ENCODE data around the gene EXTL1. TPM values are rescaled to one million over a fixed set of nuclear protein-coding genes. Genes with fewer than 3 reads are reported as not detected.

Gene EXTL1
- total RNA-seq, 1 experiment from 2014 or later = 0.15 TPM

- no peak overlapping the region for H3K9ac ChIP-seq (ENCODE audit: low read length)
- no peaks in the 10 kb centered on the region for H3K27me3 ChIP-seq (ENCODE audit: insufficient read depth, low read length)
- no peaks in the 10 kb centered on the region for H3K79me2 ChIP-seq (ENCODE audit: insufficient read depth, low read length)
- no peaks in the 10 kb centered on the region for H3K9me2 ChIP-seq (ENCODE audit: insufficient read depth)
- CTCF ChIA-PET = interaction anchor here (0.7 kb wide), 1 partner anchor 129 kb away, joined by 3 read pairs; no protein-coding TSS in a partner anchor
- TF ChIP-seq, protein P1, sequence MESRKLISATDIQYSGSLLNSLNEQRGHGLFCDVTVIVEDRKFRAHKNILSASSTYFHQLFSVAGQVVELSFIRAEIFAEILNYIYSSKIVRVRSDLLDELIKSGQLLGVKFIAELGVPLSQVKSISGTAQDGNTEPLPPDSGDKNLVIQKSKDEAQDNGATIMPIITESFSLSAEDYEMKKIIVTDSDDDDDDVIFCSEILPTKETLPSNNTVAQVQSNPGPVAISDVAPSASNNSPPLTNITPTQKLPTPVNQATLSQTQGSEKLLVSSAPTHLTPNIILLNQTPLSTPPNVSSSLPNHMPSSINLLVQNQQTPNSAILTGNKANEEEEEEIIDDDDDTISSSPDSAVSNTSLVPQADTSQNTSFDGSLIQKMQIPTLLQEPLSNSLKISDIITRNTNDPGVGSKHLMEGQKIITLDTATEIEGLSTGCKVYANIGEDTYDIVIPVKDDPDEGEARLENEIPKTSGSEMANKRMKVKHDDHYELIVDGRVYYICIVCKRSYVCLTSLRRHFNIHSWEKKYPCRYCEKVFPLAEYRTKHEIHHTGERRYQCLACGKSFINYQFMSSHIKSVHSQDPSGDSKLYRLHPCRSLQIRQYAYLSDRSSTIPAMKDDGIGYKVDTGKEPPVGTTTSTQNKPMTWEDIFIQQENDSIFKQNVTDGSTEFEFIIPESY (IDR thresholded peaks at IDR 0.05; ENCODE audit: extremely low read depth, insufficient replicate concordance, low read length) = no peak
- no peak for TF ChIP-seq ZFX (IDR thresholded peaks at IDR 0.05)
- no peak for TF ChIP-seq SIN3A (IDR thresholded peaks at IDR 0.05; ENCODE audit: low read depth)
- no peak for TF ChIP-seq RAD21 (IDR thresholded peaks at IDR 0.05; ENCODE audit: low read depth)
- TF ChIP-seq POLR2AphosphoS5 (IDR thresholded peaks at IDR 0.05; ENCODE audit: low read depth, low read length) = no peak
- TF ChIP-seq ELF1 (IDR thresholded peaks at IDR 0.05; ENCODE audit: borderline replicate concordance, low read depth) = no peak
- TF ChIP-seq, protein P2, sequence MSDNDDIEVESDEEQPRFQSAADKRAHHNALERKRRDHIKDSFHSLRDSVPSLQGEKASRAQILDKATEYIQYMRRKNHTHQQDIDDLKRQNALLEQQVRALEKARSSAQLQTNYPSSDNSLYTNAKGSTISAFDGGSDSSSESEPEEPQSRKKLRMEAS (IDR thresholded peaks at IDR 0.05) = no peak
- TF ChIP-seq TCF7L2 (IDR thresholded peaks at IDR 0.05; ENCODE audit: borderline replicate concordance, extremely low read depth, insufficient read depth, insufficient read length) = no peak
- TF ChIP-seq CBX3 (IDR thresholded peaks at IDR 0.05; ENCODE audit: low read depth) = no peak
- TF ChIP-seq EGR1 (IDR thresholded peaks at IDR 0.05; ENCODE audit: low read depth) = no peak
- TF ChIP-seq JUND (IDR thresholded peaks at IDR 0.05) = no peak
- no peak for TF ChIP-seq SRF (IDR thresholded peaks at IDR 0.05; ENCODE audit: low read depth)
- no peak for TF ChIP-seq ZNF274 (IDR thresholded peaks at IDR 0.05; ENCODE audit: low read depth, low read length)
- TF ChIP-seq EZH2phosphoT487 (IDR thresholded peaks at IDR 0.05; ENCODE audit: borderline replicate concordance) = no peak
- TF ChIP-seq, protein P3, sequence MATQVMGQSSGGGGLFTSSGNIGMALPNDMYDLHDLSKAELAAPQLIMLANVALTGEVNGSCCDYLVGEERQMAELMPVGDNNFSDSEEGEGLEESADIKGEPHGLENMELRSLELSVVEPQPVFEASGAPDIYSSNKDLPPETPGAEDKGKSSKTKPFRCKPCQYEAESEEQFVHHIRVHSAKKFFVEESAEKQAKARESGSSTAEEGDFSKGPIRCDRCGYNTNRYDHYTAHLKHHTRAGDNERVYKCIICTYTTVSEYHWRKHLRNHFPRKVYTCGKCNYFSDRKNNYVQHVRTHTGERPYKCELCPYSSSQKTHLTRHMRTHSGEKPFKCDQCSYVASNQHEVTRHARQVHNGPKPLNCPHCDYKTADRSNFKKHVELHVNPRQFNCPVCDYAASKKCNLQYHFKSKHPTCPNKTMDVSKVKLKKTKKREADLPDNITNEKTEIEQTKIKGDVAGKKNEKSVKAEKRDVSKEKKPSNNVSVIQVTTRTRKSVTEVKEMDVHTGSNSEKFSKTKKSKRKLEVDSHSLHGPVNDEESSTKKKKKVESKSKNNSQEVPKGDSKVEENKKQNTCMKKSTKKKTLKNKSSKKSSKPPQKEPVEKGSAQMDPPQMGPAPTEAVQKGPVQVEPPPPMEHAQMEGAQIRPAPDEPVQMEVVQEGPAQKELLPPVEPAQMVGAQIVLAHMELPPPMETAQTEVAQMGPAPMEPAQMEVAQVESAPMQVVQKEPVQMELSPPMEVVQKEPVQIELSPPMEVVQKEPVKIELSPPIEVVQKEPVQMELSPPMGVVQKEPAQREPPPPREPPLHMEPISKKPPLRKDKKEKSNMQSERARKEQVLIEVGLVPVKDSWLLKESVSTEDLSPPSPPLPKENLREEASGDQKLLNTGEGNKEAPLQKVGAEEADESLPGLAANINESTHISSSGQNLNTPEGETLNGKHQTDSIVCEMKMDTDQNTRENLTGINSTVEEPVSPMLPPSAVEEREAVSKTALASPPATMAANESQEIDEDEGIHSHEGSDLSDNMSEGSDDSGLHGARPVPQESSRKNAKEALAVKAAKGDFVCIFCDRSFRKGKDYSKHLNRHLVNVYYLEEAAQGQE (IDR thresholded peaks at IDR 0.05; ENCODE audit: low read depth) = no peak
- no peak for TF ChIP-seq POLR2A (IDR thresholded peaks at IDR 0.05; ENCODE audit: borderline replicate concordance, extremely low read depth, insufficient read depth, insufficient read length)
- no peak for TF ChIP-seq SP1 (IDR thresholded peaks at IDR 0.05; ENCODE audit: low read depth)
- no peak for TF ChIP-seq EZH2 (IDR thresholded peaks at IDR 0.05)
- TF ChIP-seq YY1 (IDR thresholded peaks at IDR 0.05; ENCODE audit: extremely low read depth, insufficient replicate concordance, low read depth, low read length) = no peak
- TF ChIP-seq CTCF (IDR thresholded peaks at IDR 0.05 in 2 of 3, conservative IDR thresholded peaks at IDR 0.05 in 1 of 3; ENCODE audit: borderline replicate concordance in 1 of 3, insufficient read depth in 1 of 3, low read depth in 2 of 3, low read length in 2 of 3) = no peak
- intact Hi-C loops (cut with micrococcal nuclease) = no loop called here
- no peak for DNase-seq (ENCODE audit: low read depth, low spot score)
- H3K4me3 ChIP-seq (replicated peaks in 1 of 2; ENCODE audit: low read depth in 1 of 2, low read length in 2 of 2) = no peak overlapping the region
- no peaks in the 10 kb centered on the region; a peak in 1 of 4 replicates for H3K4me1 ChIP-seq (ENCODE audit: control insufficient read depth in 1 of 2, insufficient read depth in 2 of 2, low read length in 2 of 2)
- no peaks in the 10 kb centered on the region for H3K36me3 ChIP-seq (ENCODE audit: control insufficient read depth in 1 of 2, insufficient read depth in 2 of 2, low read length in 2 of 2)
- H3K4me2 ChIP-seq (ENCODE audit: low read length) = no peak overlapping the region
- POLR2A ChIA-PET = no interaction called here
- BruUV-seq (replicated peaks) = no TSS peak
- no peak overlapping the region for H3K27ac ChIP-seq (ENCODE audit: low read depth, low read length)
- no peak overlapping the region for H2AFZ ChIP-seq (ENCODE audit: low read depth, low read length, poor library complexity, severe bottlenecking)
- H4K20me1 ChIP-seq (ENCODE audit: insufficient read depth) = no peaks in the 10 kb centered on the region
- no peaks in the 10 kb centered on the region for H3K9me3 ChIP-seq (ENCODE audit: control insufficient read depth in 1 of 2, insufficient read depth in 1 of 2, low read depth in 1 of 2, low read length in 2 of 2)
- no peak for ATAC-seq
- RAD21 ChIA-PET (ENCODE audit: low non-redundant PET in 1 of 2, low total read pairs in 2 of 2, uncharacterized antibody in 2 of 2, unreplicated experiment in 2 of 2) = no interaction called here
Measured at GRCh38 chr1:26015358-26015757, 6.2 kb upstream of the EXTL1 start.
